Suppressor macrophage treated with lipopolysaccharide for 1 hour (primary cell): ENCODE data around the gene PLIN1.

Source experiments
- DNase-seq, 3 donors: peaks; one replicate each; pipeline ENCODE4 v3.0.0-alpha.2; 2020 to 2022

PLIN1 gene

DNA sequence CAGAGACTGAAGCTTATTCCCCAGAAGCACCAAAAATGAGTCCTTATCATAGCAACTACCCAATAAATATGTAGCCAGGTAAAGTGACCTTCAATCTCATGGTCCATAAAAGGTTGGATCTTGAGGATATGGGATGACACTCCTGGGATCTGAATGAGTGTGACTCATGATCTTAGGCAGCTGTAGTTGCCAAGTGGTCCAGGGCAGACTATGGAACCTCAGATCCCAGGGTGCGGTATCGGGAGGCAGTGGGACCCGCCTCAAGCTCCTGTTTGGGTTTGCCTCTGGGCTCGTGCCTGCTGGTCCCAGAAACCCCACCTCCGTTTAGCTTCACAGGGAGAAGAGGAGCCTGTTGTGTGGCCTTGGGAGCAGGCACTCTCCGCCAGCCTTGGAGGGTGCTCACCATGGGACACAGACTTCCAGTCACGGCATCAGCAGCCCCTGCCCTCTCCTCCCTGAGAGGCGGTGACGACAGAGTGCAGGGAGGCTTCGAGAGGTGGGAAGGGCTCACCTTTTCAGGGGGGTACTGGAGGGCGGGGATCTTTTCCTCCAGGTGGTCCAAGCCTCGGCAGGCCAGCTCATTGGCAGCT is 8.1 kb downstream of the PLIN1 start:
- no peak for DNase-seq

DNA sequence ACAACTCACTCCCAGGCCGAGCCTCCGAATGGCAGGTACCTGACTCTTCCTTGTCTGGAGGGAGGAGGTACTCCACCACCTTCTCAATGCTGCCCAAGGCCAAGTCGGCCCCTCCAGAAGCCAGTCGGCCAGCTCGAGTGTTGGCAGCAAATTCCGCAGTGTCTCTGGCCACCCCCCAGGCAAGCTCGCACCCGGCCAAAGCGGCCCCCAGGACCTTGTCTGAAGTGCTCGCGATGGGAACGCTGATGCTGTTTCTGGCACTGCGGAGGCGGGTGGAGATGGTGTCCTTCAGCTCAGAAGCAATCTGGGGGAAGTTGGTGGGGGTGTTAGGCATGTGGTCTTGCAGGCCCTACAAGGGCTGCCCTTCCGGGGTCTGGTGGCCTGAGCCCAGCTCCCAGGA is 9.2 kb downstream of the PLIN1 start:
- DNase-seq = no peak

DNA sequence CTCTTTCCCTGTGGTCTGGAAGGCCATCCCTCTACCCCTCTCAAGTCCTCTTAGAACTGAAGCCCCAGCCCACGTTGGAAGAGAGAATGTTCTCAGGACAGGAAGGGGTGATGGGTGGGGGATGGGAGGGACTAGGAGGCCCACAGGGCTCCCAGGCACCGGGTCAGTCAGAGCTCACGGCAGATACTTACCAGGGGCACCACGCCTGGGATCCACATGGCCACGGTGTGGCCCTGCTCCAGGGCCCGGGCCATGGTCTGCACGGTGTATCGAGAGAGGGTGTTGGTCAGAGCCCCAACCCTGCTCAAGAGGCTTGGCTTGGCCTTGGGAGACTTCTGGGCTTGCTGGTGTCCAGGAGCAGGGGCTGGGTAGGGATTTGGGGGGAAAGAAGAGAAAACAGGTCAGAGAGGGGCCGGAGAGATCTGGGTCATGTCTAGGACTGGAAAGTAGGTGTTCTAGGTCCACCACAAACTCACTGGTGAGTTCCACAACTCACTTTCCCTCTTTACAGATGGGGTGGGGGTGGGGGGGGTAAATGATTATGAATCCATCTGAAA is 9.8 kb downstream of the PLIN1 start:
- DNase-seq = no peak

DNA sequence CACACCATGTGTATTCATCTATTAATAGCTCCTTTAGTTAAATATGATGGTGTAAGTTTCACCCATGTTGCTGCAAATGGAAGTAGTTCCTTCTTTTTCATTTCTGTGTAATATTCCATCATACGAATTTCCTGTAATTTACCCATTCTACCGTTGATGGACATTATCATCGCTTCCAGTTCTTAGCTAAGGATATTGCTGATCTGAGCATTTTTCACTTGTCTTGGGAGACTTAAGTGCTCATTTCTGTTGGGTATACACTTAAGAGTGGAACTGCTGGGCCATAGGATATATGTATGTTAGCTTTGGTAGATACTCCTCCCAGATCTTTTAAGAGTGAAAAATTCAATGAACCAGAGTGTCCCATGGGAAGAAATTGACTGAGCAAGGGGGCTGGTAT is 11.0 kb downstream of the PLIN1 start:
- no peak for DNase-seq

DNA sequence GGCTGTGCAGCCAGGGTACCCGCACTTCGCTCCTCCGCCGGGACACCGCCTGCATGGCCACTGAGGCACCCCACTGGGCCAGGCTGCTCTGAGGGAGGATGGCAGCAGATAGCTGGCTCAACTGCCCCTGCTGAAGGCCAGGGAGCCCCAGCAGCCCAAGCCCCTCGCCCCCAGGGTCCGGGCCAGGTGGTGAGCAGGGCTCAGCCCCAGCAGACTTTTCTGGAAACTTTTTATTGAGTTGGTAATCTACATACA is 11.5 kb downstream of the PLIN1 start:
- no peak for DNase-seq

DNA sequence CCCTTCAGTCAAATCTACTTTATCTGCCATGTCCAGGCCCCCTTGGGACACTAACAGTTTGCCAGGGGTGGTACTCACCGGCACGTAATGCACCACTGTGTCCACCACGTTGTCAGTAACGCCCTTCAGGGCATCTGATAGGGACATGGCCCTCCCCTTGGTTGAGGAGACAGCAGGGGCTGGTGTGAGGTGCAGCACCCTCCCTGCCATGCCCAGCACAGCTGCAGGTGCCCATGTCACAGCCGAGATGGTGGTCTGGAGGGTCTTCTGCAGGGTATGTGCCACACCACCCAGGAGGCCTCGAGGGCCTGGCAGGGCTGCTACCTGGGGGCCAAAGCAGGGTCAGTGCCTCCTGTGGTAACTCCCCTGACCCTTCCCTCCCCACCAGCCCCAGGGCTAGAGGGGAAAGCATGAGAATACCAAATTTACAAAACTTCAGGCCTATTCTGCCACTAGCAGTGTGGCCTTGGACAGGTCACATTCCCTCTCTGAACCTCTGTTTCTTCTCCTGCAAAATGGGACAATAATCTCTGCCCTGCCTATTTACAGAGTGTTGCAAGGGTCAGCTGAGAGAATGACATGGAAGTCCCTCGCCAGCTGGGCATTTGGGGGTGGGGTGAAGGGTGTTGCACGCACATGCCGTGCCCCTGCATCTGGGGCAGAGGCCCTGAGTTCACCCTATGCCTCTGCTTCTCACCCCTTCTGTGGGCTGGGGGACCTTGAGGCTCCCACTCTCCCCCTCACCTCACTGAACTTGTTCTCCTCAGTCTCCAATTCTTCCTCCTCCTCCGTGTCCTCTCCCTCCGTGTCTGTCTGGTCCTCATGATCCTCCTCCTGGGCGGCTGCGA is 12.1 kb downstream of the PLIN1 start:
- DNase-seq = no peak

DNA sequence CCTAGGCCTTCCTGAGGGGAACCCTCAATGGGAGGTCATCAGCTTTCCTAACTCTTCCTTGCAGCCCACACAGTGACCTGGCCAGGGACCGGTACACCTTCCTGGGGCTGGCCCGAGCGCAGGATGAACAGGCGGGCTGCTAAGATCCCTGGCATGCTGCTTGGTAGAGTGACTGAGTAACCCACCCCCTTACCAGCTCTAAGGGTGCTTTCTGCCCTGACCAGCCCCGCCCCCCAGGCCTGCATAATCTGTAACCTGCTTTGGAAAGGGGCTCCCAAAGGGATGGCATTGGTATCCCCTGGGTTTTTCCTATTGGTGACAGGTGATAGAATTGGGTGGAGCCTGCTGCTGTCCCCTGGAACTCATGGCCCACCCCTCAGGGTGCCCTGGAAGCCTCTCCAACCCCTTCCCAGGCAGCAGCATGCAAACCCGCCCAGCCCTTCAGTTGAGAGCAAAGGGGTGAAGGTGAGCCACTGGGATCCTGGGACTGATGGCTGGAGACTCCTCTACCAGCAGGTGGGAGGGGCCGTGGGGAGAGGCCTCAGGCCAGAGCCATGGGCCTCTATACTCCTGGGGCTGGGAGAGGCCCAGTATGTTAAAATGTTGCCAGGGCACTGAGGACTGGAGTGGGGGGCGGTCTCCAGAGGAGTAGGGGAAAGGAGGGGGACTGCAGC is 12.8 kb downstream of the PLIN1 start:
- DNase-seq = no peak

DNA sequence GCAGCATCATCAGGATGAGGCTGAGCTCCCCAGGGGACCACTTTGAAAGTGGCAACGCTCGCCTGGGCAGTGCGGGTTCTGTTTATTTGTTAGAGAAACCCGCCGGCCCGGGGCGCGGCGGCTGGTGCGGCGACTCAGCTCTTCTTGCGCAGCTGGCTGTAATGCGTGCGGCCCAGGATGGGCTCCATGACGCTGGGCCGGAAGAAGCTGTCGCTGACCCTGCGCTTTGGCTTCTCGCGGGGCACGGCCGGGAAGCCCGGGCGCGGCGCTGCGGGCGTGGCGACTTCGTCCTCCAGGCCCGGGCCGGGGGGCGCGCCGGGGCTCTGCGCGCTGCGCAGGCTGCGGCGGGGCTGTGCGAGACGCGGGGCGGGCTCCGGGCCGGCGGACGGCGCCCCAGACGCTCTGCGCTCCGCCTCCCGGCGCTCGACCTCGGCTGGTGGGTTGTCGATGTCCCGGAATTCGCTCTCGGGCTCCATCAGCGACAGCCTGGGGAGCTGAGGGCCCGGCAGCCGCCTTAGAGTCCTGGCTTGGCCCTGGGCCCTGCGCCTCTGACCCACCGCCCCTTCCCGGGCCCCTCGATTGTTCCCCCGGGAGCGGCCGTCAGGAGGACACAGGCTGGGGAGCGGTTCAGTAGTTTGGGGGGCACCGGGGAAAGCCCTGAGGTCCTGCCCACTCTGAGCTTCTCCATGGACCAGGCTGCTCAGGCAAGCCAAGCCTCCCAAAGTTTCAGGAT is 13.6 kb downstream of the PLIN1 start:
- peak; percentile 65 to 78 (median 71) for DNase-seq

DNA sequence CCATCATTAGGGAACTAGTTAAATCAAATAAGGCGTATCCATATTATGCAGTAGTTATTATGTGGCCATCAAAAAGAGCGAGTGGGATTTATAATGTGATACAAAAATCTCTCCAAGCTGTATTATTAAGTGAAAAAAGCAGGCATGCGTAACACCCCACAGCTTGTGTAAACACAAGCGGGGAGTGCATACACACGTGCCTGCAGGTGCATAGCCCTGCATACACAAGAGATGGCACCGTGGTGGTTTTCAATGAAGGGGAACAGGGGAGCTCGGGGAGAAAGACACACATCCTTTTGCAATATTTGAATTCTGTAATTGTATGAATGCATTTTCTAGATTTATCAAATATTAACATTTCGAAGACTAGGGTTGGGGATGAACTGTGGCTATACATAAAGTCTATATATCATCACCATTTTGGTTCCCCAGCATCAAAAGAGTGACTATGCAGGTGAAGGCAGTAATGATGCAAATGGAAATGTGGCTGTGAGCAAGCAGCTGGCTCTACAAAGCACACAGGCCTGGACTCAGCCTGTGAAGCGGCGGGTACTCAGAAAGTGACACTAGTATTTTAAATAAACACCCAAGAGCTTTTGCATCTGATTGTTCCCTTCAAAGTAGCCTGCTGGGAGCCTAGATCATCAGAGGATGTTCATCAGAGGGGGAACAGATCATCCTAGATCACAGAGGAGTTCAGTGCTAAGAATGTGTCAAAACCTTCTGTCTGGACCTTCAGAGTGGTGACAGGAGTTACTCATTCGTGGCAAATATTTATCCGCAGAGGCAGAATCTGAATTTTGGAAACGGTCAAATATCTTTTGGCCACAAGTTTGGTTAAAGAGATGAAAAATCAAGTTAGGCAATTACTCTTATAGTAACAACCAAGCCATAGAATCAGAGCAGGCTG is 14.5 kb downstream of the PLIN1 start:
- DNase-seq = no peak

DNA sequence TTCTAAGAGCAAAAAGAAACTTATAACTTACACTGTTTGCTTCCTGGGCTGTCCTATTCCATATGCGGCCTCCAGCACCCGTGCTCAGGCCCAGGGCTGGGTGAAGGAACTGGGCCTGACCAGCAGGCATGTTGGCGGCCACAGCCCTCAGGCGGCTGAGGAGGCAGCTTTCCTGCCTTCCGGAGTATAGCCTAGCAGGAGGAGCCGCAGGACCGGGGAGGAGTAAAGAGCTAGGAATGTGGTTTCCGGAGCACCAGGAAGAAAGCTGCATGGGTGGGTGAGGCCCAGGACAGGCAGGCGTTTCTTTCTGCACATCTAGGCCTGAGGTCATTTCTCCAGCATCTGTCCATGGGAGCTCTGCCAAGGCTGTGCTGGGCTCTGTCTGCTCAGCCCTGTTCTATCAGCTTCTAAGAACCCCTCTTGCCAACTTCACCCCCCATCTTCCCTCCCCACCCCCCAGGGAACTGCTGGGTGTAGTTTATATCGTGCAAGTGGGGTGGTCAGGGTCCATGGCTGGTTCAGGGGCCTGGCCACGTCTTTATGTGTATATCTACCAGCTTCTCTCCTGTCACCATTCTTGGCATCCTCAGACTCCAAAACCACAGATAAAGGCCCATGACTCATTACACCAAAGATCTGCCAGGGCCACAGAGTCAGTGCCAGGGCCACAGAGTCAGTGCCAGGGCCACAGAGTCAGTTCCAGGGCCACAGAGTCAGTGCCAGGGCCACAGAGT is 16.1 kb downstream of the PLIN1 start:
- DNase-seq = peak in 2 of 3 donors; percentile 20 to 22

DNA sequence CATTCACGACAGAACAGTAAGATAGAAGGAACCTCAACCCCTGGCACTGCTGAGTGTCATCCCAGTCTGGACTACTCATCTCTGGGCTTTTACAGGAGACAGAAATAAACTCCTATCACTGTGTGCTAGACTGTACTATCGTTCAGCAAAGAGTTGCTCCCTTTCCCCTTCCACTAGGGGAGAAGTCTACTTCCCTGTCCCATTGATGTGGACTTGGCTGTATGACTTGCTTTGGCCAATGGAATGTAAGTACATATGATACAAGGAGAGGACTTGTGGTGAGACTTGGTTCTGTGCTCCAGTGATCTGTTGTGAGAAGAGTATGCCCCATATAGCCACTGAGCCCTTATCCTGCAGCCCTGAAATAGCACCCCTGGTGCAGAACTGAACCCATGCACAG is 18.6 kb downstream of the PLIN1 start:
- no peak for DNase-seq

DNA sequence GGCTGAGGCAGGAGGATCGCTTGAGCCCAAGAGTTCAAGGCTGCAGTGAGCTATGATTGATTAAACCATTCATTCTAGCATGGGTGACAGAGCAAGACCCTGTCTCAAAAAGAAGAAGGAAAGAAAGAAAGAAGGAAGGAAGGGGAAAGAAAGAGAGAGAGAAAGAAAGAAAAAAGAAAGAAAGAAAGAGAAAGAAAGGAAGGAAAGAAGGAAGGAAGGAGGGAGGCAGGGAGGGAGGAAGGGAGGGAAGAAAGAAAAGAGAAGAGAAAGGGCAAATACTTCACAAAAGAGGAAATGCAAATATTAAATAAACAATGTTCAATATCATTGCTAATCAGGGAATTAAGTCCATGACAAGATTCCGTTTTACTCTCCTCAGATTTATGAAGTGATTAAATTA is 19.9 kb downstream of the PLIN1 start:
- DNase-seq = no peak

DNA sequence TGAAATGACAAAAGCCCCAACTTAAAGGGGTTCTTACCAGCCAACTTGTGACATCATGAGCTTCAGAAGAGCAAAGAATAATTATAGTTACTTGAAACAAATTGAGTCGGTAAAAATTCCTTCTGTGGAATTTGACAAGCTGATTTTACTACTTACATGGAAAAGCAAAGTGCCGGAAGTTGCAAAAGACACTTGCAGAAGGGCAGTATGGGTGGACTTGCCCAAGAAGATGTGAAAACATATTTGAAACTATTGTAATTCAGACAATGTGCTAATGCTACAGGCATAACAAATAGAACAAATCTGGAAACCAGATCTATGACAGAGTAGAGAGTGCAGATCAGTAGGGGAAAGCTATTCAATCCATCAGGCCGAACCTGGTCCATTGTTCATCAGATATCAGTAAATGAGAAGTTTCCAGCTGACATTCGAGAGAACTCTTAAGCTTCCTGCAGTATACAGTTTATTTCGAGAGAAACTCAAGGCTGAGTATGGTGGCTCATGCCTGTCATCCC is 21.4 kb downstream of the PLIN1 start:
- no peak for DNase-seq

DNA sequence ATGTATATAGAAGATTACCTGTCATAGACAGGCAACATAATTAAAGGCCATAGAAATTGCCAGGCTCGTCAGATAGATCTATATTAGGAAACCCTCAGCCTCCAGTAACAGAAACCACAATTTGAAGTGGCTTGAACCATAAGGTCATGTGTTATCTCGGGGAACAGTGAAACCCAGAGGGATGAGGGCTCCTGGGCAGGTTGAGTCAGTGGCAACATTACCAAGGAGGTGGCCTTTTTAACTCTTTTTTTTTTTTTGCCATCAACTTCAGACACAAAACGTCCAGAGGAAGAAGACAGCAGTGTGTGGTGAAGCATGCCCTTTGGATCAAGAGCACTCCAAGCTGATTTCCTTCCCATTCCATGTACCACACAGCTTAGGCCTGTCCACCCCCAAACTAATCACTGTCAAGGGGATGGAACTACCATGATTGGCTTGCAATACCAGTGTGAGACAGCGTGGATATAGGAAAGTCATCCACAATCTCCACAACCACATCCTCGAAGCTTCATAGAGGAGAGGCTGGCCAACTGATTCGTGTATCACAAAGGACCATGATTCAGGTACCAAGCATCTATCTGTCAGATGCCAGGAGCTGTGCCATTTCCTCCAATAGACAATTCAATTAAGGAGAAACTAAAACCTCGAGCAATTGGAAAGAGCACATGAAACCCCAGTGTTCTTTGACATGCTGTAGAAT is 22.9 kb downstream of the PLIN1 start:
- no peak for DNase-seq

DNA sequence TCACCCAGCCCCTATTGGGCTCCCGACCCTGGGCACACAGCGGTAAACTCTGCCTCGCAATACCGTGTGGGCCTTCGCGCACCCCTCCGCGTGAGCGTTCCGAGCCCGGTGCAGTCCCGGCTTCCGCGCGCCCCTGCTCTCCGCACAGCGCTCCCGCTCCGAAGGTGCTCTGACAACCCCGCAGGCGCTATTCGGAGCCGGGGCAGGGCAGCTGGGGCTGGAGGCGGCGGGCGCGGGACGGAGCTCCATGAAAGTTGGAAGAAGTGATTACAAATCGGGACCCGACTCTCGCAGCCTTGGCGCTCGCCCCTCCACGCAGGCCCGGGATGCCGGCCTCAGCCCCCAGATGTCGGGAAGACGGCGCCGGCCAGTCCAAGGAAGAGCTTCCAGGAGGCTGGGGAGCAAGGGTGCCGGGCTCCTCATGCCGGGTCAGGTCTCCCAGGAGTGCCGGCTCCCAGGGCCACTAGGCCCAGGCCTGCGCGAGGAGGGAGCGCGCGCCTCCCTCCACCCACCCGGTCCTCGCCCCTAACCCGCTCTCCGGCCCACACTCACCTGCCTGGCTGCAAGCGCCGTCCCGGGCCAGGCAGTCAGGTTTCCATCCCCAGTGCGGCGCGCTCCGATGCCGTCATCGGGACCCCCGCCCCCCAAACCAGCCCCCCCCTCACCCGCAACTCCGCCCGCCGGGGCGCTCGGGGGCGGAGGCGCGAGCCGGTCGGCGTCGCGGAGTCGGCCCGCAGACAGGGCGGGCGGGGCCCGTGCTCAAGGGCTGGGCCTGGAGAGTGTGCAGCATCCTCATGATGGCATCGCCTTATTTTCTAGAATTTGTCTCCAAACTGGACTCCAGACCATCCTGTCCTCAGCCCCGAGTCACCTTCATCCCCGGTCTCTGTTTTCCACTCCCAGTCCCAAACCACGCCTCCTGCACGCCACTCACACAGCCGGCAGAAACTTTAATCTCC is 24.0 kb downstream of the PLIN1 start, which contains the start of gene KIF7:
Gene KIF7, minus strand, starts transcription at position 621 of the 959 bp plus-strand sequence. CDS start 2,537 bp downstream, outside the sequence.
- DNase-seq = peak in 2 of 3 donors; percentile 24 to 38

DNA sequence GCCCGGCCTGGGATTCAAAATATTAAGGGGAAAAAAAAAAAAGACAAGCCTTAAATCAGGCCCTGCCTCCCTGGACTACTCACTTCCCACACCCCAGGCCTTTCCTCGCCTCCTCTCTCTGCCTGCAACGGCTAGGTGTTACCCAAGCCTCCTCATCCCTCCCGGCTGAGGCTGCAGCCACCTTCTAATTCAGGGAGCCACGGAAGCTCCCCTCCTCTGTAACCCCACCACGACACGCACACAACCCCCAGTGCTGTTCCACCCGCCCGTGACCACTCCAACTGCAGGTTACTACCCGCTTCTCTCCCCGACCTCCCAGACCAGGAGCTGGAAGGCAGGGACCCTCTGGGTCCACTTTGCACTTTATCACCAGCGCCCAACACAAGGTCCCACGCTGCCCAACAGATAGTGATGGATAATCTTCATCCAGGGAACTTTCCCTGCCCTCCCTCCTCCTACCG is 24.8 kb downstream of the PLIN1 start:
- DNase-seq = peak in 1 of 3 donors; percentile 2

DNA sequence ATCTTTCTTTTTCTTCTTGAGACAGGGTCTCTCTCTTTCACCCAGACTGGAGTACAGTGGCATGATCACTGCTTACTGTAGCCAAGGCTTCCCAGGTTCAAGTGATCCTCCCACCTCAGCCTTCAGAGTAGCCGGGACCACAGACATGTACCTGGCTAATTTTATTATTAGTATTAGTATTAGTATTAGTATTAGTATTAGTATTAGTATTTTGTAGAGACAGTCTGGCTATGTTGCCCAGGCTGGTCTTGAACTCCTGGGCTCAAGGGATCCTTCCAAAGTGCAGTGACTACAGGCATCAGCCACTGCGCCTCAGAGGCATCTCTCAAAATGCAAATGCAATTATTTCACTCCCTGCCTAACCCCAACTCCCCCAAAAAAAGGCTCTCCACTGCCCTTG is 25.6 kb downstream of the PLIN1 start:
- DNase-seq = no peak

DNA sequence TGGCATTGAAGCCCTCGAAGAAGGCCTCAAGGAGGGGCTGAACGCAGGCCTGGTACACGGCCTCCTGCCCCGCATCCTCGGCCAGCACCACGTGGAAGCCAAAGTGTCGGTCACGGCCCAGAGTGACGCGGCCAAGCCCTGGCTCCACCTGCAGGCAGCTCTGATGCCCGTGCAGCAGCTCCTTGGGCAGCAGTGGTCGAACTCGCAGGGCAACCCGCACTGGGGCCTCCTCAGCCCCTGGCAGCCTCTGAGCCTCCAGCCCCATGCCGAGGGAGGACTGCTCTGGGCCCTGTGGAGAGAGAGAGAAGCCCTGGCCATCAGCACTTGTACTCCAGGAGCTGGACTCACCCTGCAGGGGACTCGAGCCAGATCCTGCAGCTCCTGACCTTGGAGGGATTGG is 26.5 kb downstream of the PLIN1 start:
- DNase-seq = no peak

DNA sequence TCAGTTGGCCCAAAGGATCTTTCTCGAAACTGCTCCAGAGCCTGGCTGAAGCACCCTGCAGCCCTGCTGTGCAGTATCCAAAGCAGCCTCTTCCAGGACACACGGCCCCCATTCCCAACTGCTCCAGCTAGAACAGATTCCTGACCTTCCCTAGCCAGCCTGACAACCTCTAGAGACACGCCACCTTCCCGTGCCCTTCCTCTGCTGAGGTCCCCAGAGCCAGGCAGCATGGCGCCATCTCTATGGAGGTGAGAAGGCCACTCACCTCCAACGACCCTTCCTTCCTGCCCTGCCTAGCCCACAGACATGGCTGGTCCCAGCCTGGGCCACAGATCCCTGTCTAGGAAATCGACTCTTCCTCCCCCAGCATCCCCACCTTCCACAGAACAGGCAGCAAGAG is 27.0 kb downstream of the PLIN1 start:
- DNase-seq = no peak
